GM12892 (cell line): ENCODE measurements around the gene TEX9.
"Not testable (repeated sequence)": the region's sequence is repeated elsewhere in the genome, so short reads cannot be mapped to it uniquely, and the experiment has no call there.

ENCODE experiments used
- DNase-seq: peaks from one replicate; pipeline ENCODE4 v3.0.0; 2011; ENCODE audit not compliant: insufficient read length
- FAIRE-seq: peaks from 2 replicates; lab custom pipeline; 2011; peaks lifted over from hg19 to GRCh38; lab: Jason Lieb, UNC
- POLR2A ChIP-seq: IDR thresholded peaks from 2 replicates; pipeline ENCODE4 v1.6.1; 2011; ENCODE audit warnings: low read depth, low read length, control low read depth
- POLR2AphosphoS5 ChIP-seq: IDR thresholded peaks from 2 replicates; pipeline ENCODE4 v1.6.1; 2011; ENCODE audit warnings: low read depth, low read length, control low read depth
- TAF1 ChIP-seq: IDR thresholded peaks from 2 replicates; pipeline ENCODE4 v1.6.1; 2011; ENCODE audit warnings: low read depth, mild to moderate bottlenecking, control low read depth, low read length, borderline replicate concordance

The TEX9 gene

DNA sequence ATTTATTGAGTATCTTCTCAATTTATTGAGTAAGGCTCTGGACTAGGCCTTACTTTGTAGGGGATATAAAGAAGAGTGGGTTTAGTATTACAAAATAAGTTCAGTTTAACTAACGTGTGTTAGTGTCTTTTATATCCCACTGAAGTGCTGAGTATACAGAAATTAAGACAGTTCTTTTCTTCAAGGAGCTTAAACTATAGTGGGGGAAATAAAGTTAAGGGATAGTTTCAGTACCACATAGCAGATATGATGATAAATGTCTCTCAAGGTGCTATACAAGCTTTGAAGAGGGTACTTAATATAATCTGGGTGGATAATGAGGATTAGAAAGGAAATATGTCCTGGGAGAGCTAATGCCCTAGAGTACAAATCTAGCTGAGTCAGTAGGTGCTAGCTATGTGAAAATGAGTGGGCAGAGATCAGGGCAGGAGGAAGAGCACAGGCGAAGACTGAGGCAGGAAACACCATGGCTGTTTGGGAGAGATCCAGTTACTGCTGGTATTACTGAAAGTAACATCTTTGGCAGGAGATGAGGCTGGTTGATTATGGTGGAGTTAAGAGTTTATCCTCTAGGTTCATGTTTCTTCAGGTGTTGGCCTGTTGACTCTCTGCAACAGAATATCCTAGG, 46.0 kb downstream of the TEX9 start:
- DNase-seq (no peak), FAIRE-seq (no peak)

DNA sequence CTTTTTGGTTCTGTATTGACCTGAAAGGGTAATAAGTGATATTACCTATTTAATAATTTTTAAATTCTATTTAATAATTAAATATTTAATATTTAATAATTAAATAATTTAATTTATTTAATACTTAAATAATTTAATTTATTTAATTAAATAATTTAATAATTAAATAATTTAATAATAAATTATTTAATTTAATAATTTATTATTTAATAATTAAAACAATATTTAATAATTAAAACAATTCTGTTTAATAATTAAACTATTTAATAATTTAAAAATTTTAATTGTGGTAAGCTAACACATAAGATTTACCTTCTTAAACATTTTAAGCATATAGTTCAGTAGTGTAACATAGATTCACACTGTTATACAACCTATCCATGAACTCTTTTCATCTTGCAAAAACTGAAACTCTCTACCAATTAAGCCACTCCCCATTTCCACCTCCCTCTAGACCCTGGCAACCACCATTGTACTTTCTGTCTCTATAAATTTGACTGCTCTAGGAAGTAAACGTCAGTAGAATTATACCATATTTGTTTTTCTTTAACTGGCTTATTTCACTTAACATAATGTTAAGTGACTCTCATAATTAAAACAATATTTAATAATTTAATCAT, 48.0 kb downstream of the TEX9 start:
- FAIRE-seq, result peak; percentile 62

More for the DNA sequence above, 46.0 kb downstream of the TEX9 start:
- TF ChIP-seq TAF1 (no peak), POLR2A (no peak), POLR2AphosphoS5 (no peak)

DNA sequence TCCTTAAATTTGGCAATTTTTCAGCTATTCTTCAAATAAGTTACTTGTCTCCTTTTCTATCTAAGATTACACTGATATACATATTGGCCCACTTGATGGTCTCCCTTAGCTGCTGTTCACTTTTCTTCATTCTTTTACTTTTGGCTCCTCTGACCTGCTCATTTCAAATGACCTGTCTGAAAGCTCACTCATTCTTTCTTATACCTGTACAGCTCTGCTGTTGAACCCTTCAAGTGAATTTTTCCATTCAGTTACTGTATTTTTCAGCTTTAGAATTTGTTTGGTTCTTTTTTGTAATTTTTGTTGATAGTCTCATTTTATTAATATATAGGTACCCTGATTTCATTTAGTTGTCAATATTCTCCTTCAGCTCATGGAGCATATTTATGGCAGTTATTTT, 60.0 kb downstream of the TEX9 start:
- TF ChIP-seq TAF1, result no peak
- no peak for TF ChIP-seq POLR2A
- no peak for TF ChIP-seq POLR2AphosphoS5
- DNase-seq, result no peak
- no peak for FAIRE-seq

More for the DNA sequence above, 48.0 kb downstream of the TEX9 start:
- not testable (repeated sequence) for DNase-seq

DNA sequence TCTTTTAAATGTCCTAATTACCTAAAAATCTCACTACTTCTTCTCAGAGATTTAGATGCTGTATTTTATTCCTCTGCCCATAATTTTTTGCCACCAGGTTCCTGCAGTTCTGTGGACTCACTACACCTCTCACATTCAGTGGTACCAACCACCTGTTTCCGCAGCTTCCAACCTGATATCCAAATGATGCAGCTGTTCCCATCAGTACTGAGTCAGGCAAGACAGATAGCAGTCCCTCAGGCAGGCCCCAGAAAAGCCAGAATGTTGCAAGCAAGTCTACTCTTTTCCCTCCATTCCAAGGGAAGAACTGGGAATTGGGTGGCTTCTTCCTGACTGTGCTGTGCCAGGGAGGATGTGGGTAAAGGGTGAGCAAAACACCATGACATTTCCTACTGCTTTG, 60.8 kb downstream of the TEX9 start:
- TF ChIP-seq POLR2AphosphoS5 (no peak), POLR2A (no peak), TAF1 (no peak)
- no peak for DNase-seq
- FAIRE-seq, result no peak

DNA sequence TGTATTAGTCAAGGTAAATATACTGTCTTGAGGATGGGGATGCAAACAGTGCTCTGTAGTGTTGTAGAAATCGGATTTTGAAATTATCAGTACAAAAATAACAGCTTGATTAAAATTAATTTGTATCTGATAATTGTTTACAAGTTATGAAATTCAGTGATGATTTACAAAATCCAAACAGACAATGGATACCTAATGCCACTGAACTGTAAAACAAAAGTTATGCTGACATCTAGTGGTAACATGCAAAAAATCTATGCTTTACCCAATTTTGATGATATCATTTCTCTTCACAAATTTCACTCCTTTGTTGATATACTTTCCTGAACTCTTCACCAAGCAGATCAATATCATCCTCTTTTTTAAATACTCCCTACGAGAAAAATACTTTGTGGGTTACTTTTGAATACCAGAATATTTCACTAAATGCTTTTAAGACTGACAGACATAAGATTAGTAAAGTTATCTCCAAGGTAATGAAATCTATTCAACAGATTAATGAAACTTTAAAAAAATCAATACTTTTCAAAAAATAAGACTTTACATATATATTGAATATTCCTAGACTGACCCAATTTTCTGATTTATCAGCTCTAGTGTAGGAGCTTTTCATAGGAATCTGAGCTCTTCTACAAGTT, 63.7 kb downstream of the TEX9 start:
- DNase-seq, result no peak
- TF ChIP-seq POLR2A (no peak), POLR2AphosphoS5 (no peak)
- peak; percentile 89 for FAIRE-seq

DNA sequence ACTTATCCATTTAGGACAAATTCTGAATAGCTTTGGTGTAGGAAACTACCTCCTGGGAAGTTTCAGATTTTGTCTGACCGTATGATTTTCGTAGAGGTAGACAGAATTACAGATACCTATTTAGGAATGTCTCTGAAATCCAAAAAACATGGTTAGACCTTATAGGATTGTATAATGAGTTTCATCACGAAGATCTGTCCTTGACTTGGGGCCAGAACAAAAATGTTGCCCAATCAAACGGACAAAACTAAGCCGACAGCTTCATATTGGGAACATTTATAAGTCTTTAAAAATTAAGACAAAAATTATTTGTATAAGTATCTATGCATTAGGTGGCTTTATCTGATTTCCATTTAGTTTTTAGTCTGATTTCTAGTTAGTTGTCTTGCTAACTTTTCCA, 67.1 kb downstream of the TEX9 start:
- no peak for TF ChIP-seq POLR2A
- no peak for TF ChIP-seq POLR2AphosphoS5
- no peak for TF ChIP-seq TAF1

DNA sequence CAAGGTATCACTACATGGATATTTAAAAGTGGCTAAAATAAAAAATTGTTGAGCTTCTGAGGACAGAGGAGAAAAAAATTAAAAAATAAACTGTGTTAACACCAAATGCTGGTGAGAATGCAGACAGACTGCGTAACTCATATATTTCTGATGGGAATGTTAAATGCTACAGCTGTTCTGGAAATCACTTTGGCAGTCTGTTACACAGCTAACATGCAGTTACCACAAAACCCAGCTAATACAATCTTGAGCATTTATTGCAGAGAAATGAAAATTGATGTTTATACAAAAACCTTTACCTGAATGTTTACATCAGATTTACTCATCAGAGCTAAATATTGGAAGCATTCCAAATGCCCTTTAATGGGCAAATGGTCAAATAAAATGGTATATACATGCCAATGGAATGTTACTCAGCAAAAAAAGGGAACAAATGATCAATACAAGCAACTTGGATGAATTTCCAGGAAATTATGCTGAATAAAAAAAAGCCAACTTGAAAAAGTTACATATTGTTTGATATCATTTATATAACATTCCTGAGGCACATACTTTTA, 75.1 kb downstream of the TEX9 start:
- FAIRE-seq (no peak), DNase-seq (no peak)
- TF ChIP-seq POLR2A (no peak), TAF1 (no peak), POLR2AphosphoS5 (no peak)

More for the DNA sequence above, 67.1 kb downstream of the TEX9 start:
- FAIRE-seq (peak; percentile 38), DNase-seq (no peak)

DNA sequence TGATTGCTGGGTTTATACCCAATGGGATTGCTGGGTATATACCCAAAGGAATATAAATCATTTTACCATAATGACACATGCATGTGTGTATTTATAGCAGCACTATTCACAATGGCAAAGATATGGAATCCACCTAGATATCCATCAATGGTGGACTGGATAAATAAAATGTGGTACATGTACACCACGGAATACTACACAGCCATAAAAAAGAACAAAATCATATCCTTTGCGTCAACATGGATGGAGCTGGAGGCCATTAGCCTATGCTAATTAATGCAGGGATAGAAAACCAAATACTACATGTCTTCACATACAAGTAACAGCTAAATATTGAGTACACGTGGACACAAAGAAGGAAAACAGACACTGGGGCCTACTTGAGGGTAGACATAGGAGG, 77.1 kb downstream of the TEX9 start:
- no peak for TF ChIP-seq POLR2A
- TF ChIP-seq POLR2AphosphoS5, result no peak
- no peak for TF ChIP-seq TAF1
- DNase-seq (no peak), FAIRE-seq (no peak)

DNA sequence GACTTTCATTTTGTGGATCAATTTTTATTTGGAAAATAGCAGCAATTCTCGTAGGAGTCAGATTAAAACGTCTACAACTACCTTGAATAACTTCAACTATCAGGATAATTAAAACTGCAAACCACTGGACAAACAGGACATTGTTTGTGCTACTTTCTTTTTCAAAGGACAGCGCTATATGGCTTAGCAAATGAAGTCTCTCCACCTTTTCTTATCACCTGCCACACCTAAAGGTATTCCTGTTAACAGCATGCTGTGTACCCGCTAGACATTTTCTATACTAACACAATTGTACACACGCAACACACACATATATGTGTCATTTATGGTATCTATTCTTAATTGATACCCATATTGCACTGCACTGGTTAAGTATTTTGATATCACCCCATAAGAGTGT, 80.5 kb downstream of the TEX9 start:
- TF ChIP-seq POLR2A, result no peak
- no peak for TF ChIP-seq TAF1
- no peak for TF ChIP-seq POLR2AphosphoS5
- FAIRE-seq (no peak), DNase-seq (no peak)

DNA sequence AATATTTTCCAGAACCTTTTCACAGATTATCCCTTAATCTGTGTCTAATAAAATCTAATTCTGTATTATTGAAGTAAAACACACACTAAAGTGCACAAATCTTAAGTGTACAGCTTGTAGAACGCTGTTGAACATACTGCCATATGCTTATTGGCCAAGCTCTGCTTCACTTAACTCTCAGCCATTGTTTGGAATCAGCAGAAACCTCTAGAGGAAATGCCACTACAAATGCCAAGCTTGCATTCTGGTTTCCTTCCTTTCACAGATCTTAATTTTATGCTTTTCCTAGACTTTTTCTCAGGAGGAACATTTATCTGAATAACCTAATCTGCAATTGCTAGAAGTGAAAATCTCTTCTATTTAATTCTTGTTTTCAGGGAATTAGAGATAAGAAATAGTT, 89.6 kb downstream of the TEX9 start:
- TF ChIP-seq POLR2AphosphoS5 (no peak), POLR2A (no peak), TAF1 (no peak)
- no peak for FAIRE-seq

DNA sequence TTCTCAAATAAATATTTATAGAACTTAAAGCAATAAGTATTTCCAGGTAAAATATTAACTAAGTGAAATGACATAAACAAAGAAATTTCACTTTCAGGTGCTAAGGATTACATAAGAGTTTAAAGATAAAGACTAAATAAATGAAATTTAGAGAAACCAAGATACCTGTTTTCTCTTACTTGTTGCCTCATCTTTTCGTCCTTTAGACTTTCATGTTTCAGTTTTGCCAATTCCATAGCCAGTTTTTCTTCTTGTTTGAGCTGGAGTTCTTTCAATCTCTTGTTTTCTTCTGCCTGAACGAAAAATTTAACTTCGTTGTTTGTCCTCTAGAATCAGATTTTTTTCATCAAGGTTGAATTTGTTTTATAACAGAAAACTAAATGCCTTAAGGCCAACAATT, 91.0 kb downstream of the TEX9 start:
- TF ChIP-seq POLR2A (no peak), TAF1 (no peak), POLR2AphosphoS5 (no peak)
- no peak for DNase-seq
- FAIRE-seq, result no peak

More for the DNA sequence above, 89.6 kb downstream of the TEX9 start:
- no peak for DNase-seq

DNA sequence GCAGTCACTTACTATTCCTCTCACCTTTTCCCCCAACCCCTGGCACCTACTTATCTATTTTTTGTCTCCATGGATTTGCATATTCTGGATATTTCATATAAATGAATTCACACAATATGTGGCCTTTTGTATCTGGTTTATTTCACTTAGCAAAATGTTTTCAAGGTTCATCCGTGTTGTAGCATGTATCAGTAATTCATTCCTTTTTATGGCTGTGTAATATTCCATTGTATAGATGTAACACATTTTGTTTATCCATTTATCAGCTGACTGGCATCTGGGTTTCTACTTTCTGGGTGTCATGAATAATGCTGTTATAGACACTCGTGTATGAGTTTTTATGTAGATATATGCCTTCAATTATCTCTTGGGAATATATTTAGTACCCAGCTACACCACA, 93.9 kb downstream of the TEX9 start:
- TF ChIP-seq POLR2A (no peak), TAF1 (no peak), POLR2AphosphoS5 (no peak)
- FAIRE-seq (no peak), DNase-seq (no peak)
